ENCODE measurements around the gene INF2. TPM values are rescaled to one million over a fixed set of nuclear protein-coding genes. Genes with fewer than 3 reads are reported as not detected.

The INF2 gene
- total RNA-seq, 4 donors from 2014 or later = 36.7 to 43.6 (median 37.8) TPM

GRCh38 chr14:104767634-104767918, 78.2 kb downstream of the INF2 start:
- TF ChIP-seq CTCF (IDR thresholded peaks at IDR 0.05) (no peak), POLR2A (IDR thresholded peaks at IDR 0.05) (no peak)
- WGBS, 2 donors = 70 to 100% methylated on average over 2 to 4 of the region's 5 CpGs
- DNase-seq = no peak
- peaks cover 0 to 19% (median 7%) of the 10 kb centered on the region in 3 donors for H3K4me1 ChIP-seq
- H3K27me3 ChIP-seq = no peaks in the 10 kb centered on the region
- no peak overlapping the region for H3K4me3 ChIP-seq
- H3K9me3 ChIP-seq = no peaks in the 10 kb centered on the region
- no peak overlapping the region for H3K27ac ChIP-seq
- H3K36me3 ChIP-seq = peaks cover 3 to 33% (median 9%) of the 10 kb centered on the region in 3 donors
- intact Hi-C loops (cut with DNase I) = loop anchor here (5.0 kb wide), 1 partner anchor 60 kb away; no protein-coding TSS in a partner anchor

GRCh38 chr14:104768437-104769323, 79.3 kb downstream of the INF2 start:
- peaks cover 0 to 19% (median 7%) of the 10 kb centered on the region in 3 donors for H3K4me1 ChIP-seq
- intact Hi-C loops (cut with DNase I) = loop anchor here (5.0 kb wide), 1 partner anchor 59 kb away; no protein-coding TSS in a partner anchor
- peak; percentile 50 for DNase-seq
- TF ChIP-seq CTCF (IDR thresholded peaks at IDR 0.05) (peak; percentile 89 to 99 (median 92)), POLR2A (IDR thresholded peaks at IDR 0.05) (no peak)
- 1 to 34% methylated on average over 4 to 16 of the region's 25 CpGs for whole genome bisulfite sequencing, 2 donors
- H3K4me3 ChIP-seq = no peak overlapping the region
- peaks cover 11 to 42% (median 14%) of the 10 kb centered on the region in 3 donors for H3K36me3 ChIP-seq
- H3K27ac ChIP-seq = peak overlapping the region in 3 of 4 donors; percentile 8 to 42 (median 11)
- H3K9me3 ChIP-seq = no peaks in the 10 kb centered on the region
- no peaks in the 10 kb centered on the region for H3K27me3 ChIP-seq

GRCh38 chr14:104769324-104770071, 80.1 kb downstream of the INF2 start:
- Histone ChIP-seq H3K4me1 (peaks cover 0 to 27% (median 7%) of the 10 kb centered on the region in 3 donors), H3K9me3 (no peaks in the 10 kb centered on the region), H3K36me3 (peaks cover 11 to 50% (median 14%) of the 10 kb centered on the region in 3 donors), H3K27me3 (no peaks in the 10 kb centered on the region), H3K4me3 (no peak overlapping the region), H3K27ac (no peak overlapping the region)
- TF ChIP-seq CTCF (IDR thresholded peaks at IDR 0.05) = no peak
- no peak for TF ChIP-seq POLR2A (IDR thresholded peaks at IDR 0.05)
- 71 to 84% methylated on average over 14 to 18 of the region's 18 CpGs for WGBS, 2 donors
- intact Hi-C loops (cut with DNase I) = loop anchor here (5.0 kb wide), 1 partner anchor 58 kb away; no protein-coding TSS in a partner anchor
- DNase-seq = no peak

GRCh38 chr14:104770072-104770579, 80.7 kb downstream of the INF2 start:
- WGBS, 2 donors = 75 to 84% methylated on average over 13 to 18 of the region's 24 CpGs
- Histone ChIP-seq H3K4me3 (no peak overlapping the region), H3K27ac (no peak overlapping the region), H3K27me3 (no peaks in the 10 kb centered on the region), H3K9me3 (no peaks in the 10 kb centered on the region), H3K36me3 (peaks cover 11 to 56% (median 14%) of the 10 kb centered on the region in 3 donors), H3K4me1 (peaks cover 0 to 33% (median 7%) of the 10 kb centered on the region in 3 donors)
- intact Hi-C loops (cut with DNase I) = no loop called here
- TF ChIP-seq CTCF (IDR thresholded peaks at IDR 0.05) = no peak
- no peak for TF ChIP-seq POLR2A (IDR thresholded peaks at IDR 0.05)
- DNase-seq = no peak

All from esophagus squamous epithelium (tissue), 5 donors.